ENCODE data around the gene BAIAP2. TPM values are rescaled to one million over a fixed set of nuclear protein-coding genes. Genes with fewer than 3 reads are reported as not detected.

BAIAP2 gene
- total RNA-seq, 1 donor from 2014 or later: 48.7 TPM

- DNase-seq (ENCODE audit: low spot score): no peak
Measured at GRCh38 chr17:81050645-81051625, 16.0 kb downstream of the BAIAP2 start.

- no peak for DNase-seq (ENCODE audit: low spot score)
Measured at GRCh38 chr17:81052199-81052997, 17.4 kb downstream of the BAIAP2 start.

- no peak for DNase-seq (ENCODE audit: low spot score)
Measured at GRCh38 chr17:81053041-81053970, 18.4 kb downstream of the BAIAP2 start.

- DNase-seq (ENCODE audit: low spot score): no peak
Measured at GRCh38 chr17:81054308-81054707, 19.4 kb downstream of the BAIAP2 start.

GRCh38 chr17:81054881-81055370 lies 20.0 kb downstream of the BAIAP2 start:
- DNase-seq (ENCODE audit: low spot score): no peak

GRCh38 chr17:81056312-81056711 lies 21.4 kb downstream of the BAIAP2 start:
- DNase-seq (ENCODE audit: low spot score): no peak

GRCh38 chr17:81057079-81057730 lies 22.3 kb downstream of the BAIAP2 start:
- DNase-seq (ENCODE audit: low spot score): no peak

GRCh38 chr17:81057777-81058176 lies 22.8 kb downstream of the BAIAP2 start:
- no peak for DNase-seq (ENCODE audit: low spot score)

GRCh38 chr17:81058263-81058871 lies 23.4 kb downstream of the BAIAP2 start:
- no peak for DNase-seq (ENCODE audit: low spot score)

- DNase-seq (ENCODE audit: low spot score): no peak
Measured at GRCh38 chr17:81059026-81059425, 24.1 kb downstream of the BAIAP2 start.

GRCh38 chr17:81060416-81060815 lies 25.5 kb downstream of the BAIAP2 start:
- no peak for DNase-seq (ENCODE audit: low spot score)

- no peak for DNase-seq (ENCODE audit: low spot score)
Measured at GRCh38 chr17:81061027-81061735, 26.2 kb downstream of the BAIAP2 start.

- no peak for DNase-seq (ENCODE audit: low spot score)
Measured at GRCh38 chr17:81062014-81062780, 27.2 kb downstream of the BAIAP2 start.

GRCh38 chr17:81063106-81064093 lies 28.4 kb downstream of the BAIAP2 start:
- no peak for DNase-seq (ENCODE audit: low spot score)

GRCh38 chr17:81064678-81065475 lies 29.9 kb downstream of the BAIAP2 start:
- DNase-seq (ENCODE audit: low spot score): no peak

GRCh38 chr17:81065500-81065899 lies 30.5 kb downstream of the BAIAP2 start:
- DNase-seq (ENCODE audit: low spot score): no peak

GRCh38 chr17:81066072-81066471 lies 31.1 kb downstream of the BAIAP2 start:
- DNase-seq (ENCODE audit: low spot score): no peak

All from ureter (tissue), 1 donor.